GM19372 (cell line): ENCODE measurements around the gene SLC30A2.

Source experiments
- ATAC-seq: cut with Tn5 transposase; IDR thresholded peaks from one replicate; pipeline ENCODE4 v1.9.1; 2021; ENCODE audit warnings: mild to moderate bottlenecking, low read depth, moderate library complexity; ENCODE audit not compliant: unreplicated experiment

The SLC30A2 gene

GRCh38 chr1:26070296-26070962 is 24.5 kb upstream of the SLC30A2 start:
- ATAC-seq, result no peak

- no peak for ATAC-seq
Measured at GRCh38 chr1:26069941-26070295, 24.0 kb upstream of the SLC30A2 start.

GRCh38 chr1:26067432-26067911 is 21.6 kb upstream of the SLC30A2 start, which contains the start of gene TRIM63:
TRIM63 (minus strand) TSS chr1:26067630; CDS start chr1:26067494, 136 bp downstream.
- ATAC-seq, result no peak

GRCh38 chr1:26066857-26067256 is 20.9 kb upstream of the SLC30A2 start:
- no peak for ATAC-seq

GRCh38 chr1:26066160-26066559 is 20.2 kb upstream of the SLC30A2 start:
- ATAC-seq, result no peak

- ATAC-seq, result no peak
Measured at GRCh38 chr1:26064553-26064952, 18.6 kb upstream of the SLC30A2 start.

- ATAC-seq, result no peak
Measured at GRCh38 chr1:26060832-26061574, 15.1 kb upstream of the SLC30A2 start.

- ATAC-seq, result no peak
Measured at GRCh38 chr1:26059906-26060305, 14.0 kb upstream of the SLC30A2 start.

- no peak for ATAC-seq
Measured at GRCh38 chr1:26058052-26058595, 12.2 kb upstream of the SLC30A2 start.

- no peak for ATAC-seq
Measured at GRCh38 chr1:26057189-26057588, 11.3 kb upstream of the SLC30A2 start.

GRCh38 chr1:26055041-26055440 is 9.1 kb upstream of the SLC30A2 start:
- no peak for ATAC-seq

GRCh38 chr1:26053718-26054560 is 8.0 kb upstream of the SLC30A2 start:
- ATAC-seq, result no peak

- no peak for ATAC-seq
Measured at GRCh38 chr1:26050248-26050640, 4.3 kb upstream of the SLC30A2 start.

GRCh38 chr1:26049531-26050247 is 3.8 kb upstream of the SLC30A2 start:
- ATAC-seq, result no peak

GRCh38 chr1:26047278-26047874 is 1.5 kb upstream of the SLC30A2 start:
- ATAC-seq, result no peak

- ATAC-seq, result no peak
Measured at GRCh38 chr1:26046246-26047095, 553 bp upstream of the SLC30A2 start.

- no peak for ATAC-seq
Measured at GRCh38 chr1:26044971-26045721, 772 bp downstream of the SLC30A2 start.

- ATAC-seq, result no peak
Measured at GRCh38 chr1:26044414-26044813, 1.5 kb downstream of the SLC30A2 start.
